Heart left ventricle (tissue), 16 donors: Measurements from ENCODE around the gene RAF1. TPM values are rescaled to one million over a fixed set of nuclear protein-coding genes. Genes with fewer than 3 reads are reported as not detected.

ENCODE experiments used
- ATAC-seq, 4 donors: fragments of 200-7000 bp; cut with Tn5 transposase; one replicate each; pipeline ENCODE4 v1.9.1; 2020 to 2022; ENCODE audit warnings: moderate library complexity in 4 of 4, mild to moderate bottlenecking in 3 of 4, moderate number of reproducible peaks in 1 of 4
- DNase-seq, 5 donors: peaks; one replicate each; pipeline ENCODE4 v3.0.0-alpha.2; 2020
- H3K27ac ChIP-seq, 12 donors: fragments of 200-600 bp; sonication (generic) in 4 of 12; one replicate each; pipeline versions ENCODE4 v1.5.0 to v1.8.0; 2016 to 2022; ENCODE audit warnings: mild to moderate bottlenecking in 2 of 12
- H3K27me3 ChIP-seq, 9 donors: fragments of 200-600 bp; sonication (generic) in 2 of 9; one replicate each; pipeline versions ENCODE4 v1.5.1 to v1.8.0; 2016 to 2022; ENCODE audit warnings: mild to moderate bottlenecking in 3 of 9
- H3K36me3 ChIP-seq, 9 donors: fragments of 200-600 bp; sonication (generic) in 2 of 9; one replicate each; pipeline versions ENCODE4 v1.5.0 to v1.8.0; 2018 to 2022; ENCODE audit warnings: mild to moderate bottlenecking in 2 of 9
- H3K4me1 ChIP-seq, 12 donors: fragments of 200-600 bp; sonication (generic) in 4 of 12; one replicate each; pipeline versions ENCODE4 v1.5.0 to v1.8.0; 2016 to 2022; ENCODE audit warnings: mild to moderate bottlenecking in 3 of 12
- H3K4me3 ChIP-seq, 12 donors: fragments of 200-600 bp; sonication (generic) in 4 of 12; one replicate each; pipeline versions ENCODE4 v1.5.0 to v1.8.0; 2017 to 2022; ENCODE audit warnings: mild to moderate bottlenecking in 9 of 12, moderate library complexity in 4 of 12
- H3K9me3 ChIP-seq, 12 donors: fragments of 200-600 bp; sonication (generic) in 4 of 12; one replicate each; pipeline versions ENCODE4 v1.5.0 to v1.8.0; 2016 to 2022; ENCODE audit warnings: mild to moderate bottlenecking in 1 of 12
- CTCF ChIP-seq, 12 donors: fragments of 200-600 bp; sonication (generic) in 4 of 12; IDR thresholded peaks; one replicate each; pipeline versions ENCODE4 v1.5.0 to v1.8.0; 2018 to 2022; ENCODE audit warnings: antibody characterized with exemption in 12 of 12, mild to moderate bottlenecking in 5 of 12
- POLR2A ChIP-seq, 2 donors: fragments of 450-650 bp; IDR thresholded peaks; one replicate each; pipeline ENCODE4 v1.6.1; 2017; ENCODE audit warnings: antibody characterized with exemption in 2 of 2, mild to moderate bottlenecking in 2 of 2, moderate library complexity in 2 of 2
- WGBS, 4 donors: extraction: QIAGEN DNeasy Blood & Tissue Kit in 2 of 4; methylation state at CpG; one replicate each; pipeline versions ENCODE4 v1.1.5 to v1.1.7; 2013 to 2018; 5-methylcytosine and 5-hydroxymethylcytosine counted together
- intact Hi-C, 10 donors: fragments of 100-400 bp; cut with DNase I; formaldehyde crosslinking; loops; one replicate each; pipeline versions ENCODE4 v1.11.1 to v1.14.2; 2022
- polyA plus RNA-seq, 2 donors: library from polyadenylated mRNA; stranded (reverse); fragments of 200-250 nt; gene quantifications; one replicate each; pipeline ENCODE4 v1.2.3, GENCODE V29; 2013
- total RNA-seq, 9 donors: library from RNA; depleted of rRNA in 2 of 9; stranded (reverse); fragments of >200 nt in 2 of 9; fragmentation: NEBNext Ultra II Directional in 3 of 9; extraction: Animal tissue kit (Norgen Biotek cat#: 25700) in 3 of 9; gene quantifications; one replicate each; pipeline versions ENCODE4 v1.1.0 to v1.2.4, GENCODE V29; 2016 to 2023
- donor health status: ischemic (EF 13 %, LVEDD 7.1; RV severe dilation, severe dysfunction).
- donor health status: healthy with polysubstance abuse.
- donor health status: DM: no; HTN: yes; CAD: no.
- donor health status: DM: no; HTN: no; CAD: no.
- donor health status: ischemic (EF 25% LVEDD 6.9; RV normal size, moderate dysfunction).
- donor health status: ischemic (EF 25% LVEDD 5.7; RV mildly dilated, moderate dysfunction).
- donor health status: healthy.
- donor health status: DM: yes; HTN: yes; CAD: no.
- donor health status: ischemic (EF 35%, LVEDD 5.7; RV mildly dilated, moderate dysfunction).
- donor health status: nonischemic (EF 11% LVEDD 7.7; RV severe dilation, severe dysfunction).
- donor health status: DM: yes; HTN: yes; CAD: no.
- donor health status: PGD.
- donor health status: ischemic (EF 29% LVEDD 5.4; RV normal size, mild dysfunction).
- donor health status: nonischemic (EF 23%, LVEDD 6.1; RV moderate dilation, normal function).

RAF1 gene
- total and polyA plus RNA-seq, 11 donors: 62.7 to 197 (median 135) TPM

GRCh38 chr3:12655701-12656100 is 8.2 kb downstream of the RAF1 start:
- Histone ChIP-seq H3K9me3 (no peaks in the 10 kb centered on the region), H3K27ac (peak overlapping the region in 4 of 12 donors; percentile 11 to 32 (median 22)), H3K36me3 (no peaks in the 10 kb centered on the region), H3K4me1 (peaks cover 0 to 84% (median 63%) of the 10 kb centered on the region in 12 donors), H3K4me3 (no peak overlapping the region), H3K27me3 (no peaks in the 10 kb centered on the region)
- intact Hi-C loops: loop anchor here in 2 of 10 donors (2.0 to 10.0 kb wide), 2 partner anchors 21 to 301 kb away; no protein-coding TSS in a partner anchor
- ATAC-seq: no peak
- no peak for DNase-seq
- 51 to 65% (median 56%) methylated on average over 4 of the region's 4 CpGs for WGBS, 4 donors
- no peak for TF ChIP-seq POLR2A (IDR thresholded peaks at IDR 0.05)
- TF ChIP-seq CTCF (IDR thresholded peaks at IDR 0.05): no peak

GRCh38 chr3:12653747-12654146 is 10.2 kb downstream of the RAF1 start:
- Histone ChIP-seq H3K4me3 (no peak overlapping the region), H3K27ac (peak overlapping the region in 1 of 12 donors; percentile 30), H3K9me3 (no peaks in the 10 kb centered on the region), H3K27me3 (no peaks in the 10 kb centered on the region), H3K36me3 (no peaks in the 10 kb centered on the region), H3K4me1 (peaks cover 0 to 76% (median 48%) of the 10 kb centered on the region in 12 donors)
- TF ChIP-seq POLR2A (IDR thresholded peaks at IDR 0.05): no peak
- no peak for TF ChIP-seq CTCF (IDR thresholded peaks at IDR 0.05)
- intact Hi-C loops: loop anchor here in 2 of 10 donors (2.0 to 10.0 kb wide), 2 partner anchors 19 to 299 kb away; no protein-coding TSS in a partner anchor
- DNase-seq (no peak), ATAC-seq (no peak)
- WGBS, 4 donors: 69 to 81% (median 71%) methylated on average over 4 of the region's 4 CpGs

GRCh38 chr3:12648384-12648959 is 15.4 kb downstream of the RAF1 start:
- Histone ChIP-seq H3K36me3 (no peaks in the 10 kb centered on the region), H3K27me3 (no peaks in the 10 kb centered on the region), H3K4me1 (peaks cover 0 to 78% (median 39%) of the 10 kb centered on the region in 12 donors), H3K4me3 (no peak overlapping the region), H3K27ac (no peak overlapping the region), H3K9me3 (no peaks in the 10 kb centered on the region)
- ATAC-seq (peak in 1 of 4 donors; percentile 13), DNase-seq (no peak)
- TF ChIP-seq CTCF (IDR thresholded peaks at IDR 0.05) (no peak), POLR2A (IDR thresholded peaks at IDR 0.05) (no peak)
- intact Hi-C loops: no loop called here
- 72 to 83% (median 75%) methylated on average over 12 of the region's 12 CpGs for WGBS, 4 donors

GRCh38 chr3:12644331-12644937 is 19.5 kb downstream of the RAF1 start:
- H3K9me3 ChIP-seq: peaks cover 0 to 9% (median 0%) of the 10 kb centered on the region in 12 donors
- ATAC-seq: peak in 3 of 4 donors; percentile 11 to 69 (median 61)
- no peaks in the 10 kb centered on the region for H3K36me3 ChIP-seq
- TF ChIP-seq POLR2A (IDR thresholded peaks at IDR 0.05) (no peak), CTCF (IDR thresholded peaks at IDR 0.05) (no peak)
- intact Hi-C loops: no loop called here
- no peak overlapping the region for H3K4me3 ChIP-seq
- H3K27ac ChIP-seq: peak overlapping the region in 11 of 12 donors; percentile 9 to 65 (median 31)
- 45 to 59% (median 55%) methylated on average over 6 of the region's 6 CpGs for WGBS, 4 donors
- peaks cover 0 to 65% (median 36%) of the 10 kb centered on the region in 12 donors for H3K4me1 ChIP-seq
- DNase-seq: no peak
- H3K27me3 ChIP-seq: no peaks in the 10 kb centered on the region
